HepG2 (cell line): ENCODE results near the gene MTOR. TPM values are rescaled to one million over a fixed set of nuclear protein-coding genes. Genes with fewer than 3 reads are reported as not detected.

Experiments used
- ATAC-seq: fragments of 200-7000 bp; cut with Tn5 transposase; 3 replicates; pipeline ENCODE4 v1.9.1; 2020; ENCODE audit warnings: mild to moderate bottlenecking, moderate library complexity
- BruUV-seq: library from RNA; stranded (reverse); fragments of 400-500 nt; replicated peaks from 2 replicates; lab custom pipeline; 2021; lab: Mats Ljungman, UMichigan
- CTCF ChIA-PET: fragments of 300-600 bp; formaldehyde crosslinking; extraction: SDS; loops from one replicate; lab custom pipeline; 2021; ENCODE audit warnings: low total read pairs, inconsistent platforms, low intra/inter-chr PET ratio; lab: Yijun Ruan, JAX
- POLR2A ChIA-PET: fragments of 350-600 bp; sonication (Branson Sonifier 250); formaldehyde crosslinking; loops from one replicate; lab custom pipeline; 2020; ENCODE audit warnings: antibody characterized with exemption, inconsistent platforms; lab: Yijun Ruan, JAX
- DNase-seq: peaks from one replicate; pipeline ENCODE4 v3.0.0-alpha.2; 2015; ENCODE audit warnings: low spot score
- FAIRE-seq: peaks from 3 replicates; lab custom pipeline; 2011; peaks lifted over from hg19 to GRCh38; lab: Jason Lieb, UNC
- H2AFZ ChIP-seq: one replicate; pipeline ENCODE4 v1.6.1; 2011; ENCODE audit warnings: low read length, inconsistent platforms
- H3K27ac ChIP-seq: fragments of 300-600 bp; 3 replicates; pipeline ENCODE4 v1.8.0; 2011; ENCODE audit warnings: mixed run types, mild to moderate bottlenecking, mixed read lengths, low read length, inconsistent platforms; ENCODE audit not compliant: insufficient read depth; ENCODE audit errors: extremely low read length
- H3K27me3 ChIP-seq, 2 experiments: fragments of 200-600 bp in 1 of 2; 2 replicates in 1 of 2; 3 replicates in 1 of 2; pipeline versions ENCODE4 v1.6.0 to v1.8.0; 2011; ENCODE audit warnings: low read length in 2 of 2, mild to moderate bottlenecking in 2 of 2, moderate library complexity in 2 of 2, inconsistent platforms in 1 of 2; ENCODE audit not compliant: insufficient read depth in 2 of 2, control insufficient read depth in 1 of 2
- H3K36me3 ChIP-seq, 2 experiments: fragments of 200-600 bp in 1 of 2; replicated peaks in 1 of 2; 2 replicates in 1 of 2; 3 replicates in 1 of 2; pipeline versions ENCODE4 v1.5.1 to v1.8.0; 2011; ENCODE audit warnings: low read length in 2 of 2, inconsistent platforms in 1 of 2; ENCODE audit not compliant: insufficient read depth in 2 of 2, control insufficient read depth in 1 of 2
- H3K4me1 ChIP-seq: 2 replicates; pipeline ENCODE4 v1.5.1; 2012; ENCODE audit warnings: low read length, inconsistent platforms; ENCODE audit not compliant: insufficient read depth
- H3K4me2 ChIP-seq: 2 replicates; pipeline ENCODE4 v1.6.0; 2011; ENCODE audit warnings: low read depth, low read length, inconsistent platforms
- H3K4me3 ChIP-seq, 3 experiments: fragments of 200-600 bp in 1 of 3; sonication (generic), shearing (Covaris generic) in 1 of 3; replicated peaks in 1 of 3; 2 replicates each; pipeline ENCODE4 v1.5.1; 2011 to 2016; ENCODE audit warnings: low read length in 3 of 3, inconsistent platforms in 2 of 3, low read depth in 2 of 3, mild to moderate bottlenecking in 2 of 3, control low read depth in 1 of 3, mixed read lengths in 1 of 3; ENCODE audit not compliant: insufficient read depth in 1 of 3
- H3K79me2 ChIP-seq: one replicate; pipeline ENCODE4 v1.6.1; 2011; ENCODE audit warnings: low read length, inconsistent platforms; ENCODE audit not compliant: insufficient read depth
- H3K9ac ChIP-seq: 2 replicates; pipeline ENCODE4 v1.6.0; 2011; ENCODE audit warnings: mild to moderate bottlenecking, low read depth, low read length, inconsistent platforms; ENCODE audit not compliant: insufficient read depth
- H3K9me3 ChIP-seq: 2 replicates; pipeline ENCODE4 v1.5.1; 2012; ENCODE audit warnings: mild to moderate bottlenecking, low read length
- H4K20me1 ChIP-seq: 2 replicates; pipeline ENCODE4 v1.6.0; 2011; ENCODE audit warnings: inconsistent platforms, mild to moderate bottlenecking, low read length, moderate library complexity; ENCODE audit not compliant: insufficient read depth
- ERF ChIP-seq: IDR thresholded peaks from 2 replicates; pipeline ENCODE4 v1.6.1; 2018; ENCODE audit warnings: missing biosample characterization, missing genetic modification reagents
- ESRRA ChIP-seq: sonication (generic); formaldehyde crosslinking; IDR thresholded peaks from 2 replicates; pipeline ENCODE4 v1.5.1; 2020; ENCODE audit warnings: mild to moderate bottlenecking, low read depth, missing genetic modification reagents
- HNRNPL ChIP-seq: fragments of 200-400 bp; formaldehyde crosslinking; IDR thresholded peaks from 2 replicates; pipeline ENCODE4 v1.6.1; 2017; ENCODE audit warnings: mild to moderate bottlenecking, low read depth, low read length
- LBX2 ChIP-seq: sonication (generic); formaldehyde crosslinking; IDR thresholded peaks from 2 replicates; pipeline ENCODE4 v1.5.0; 2020; ENCODE audit warnings: missing genetic modification reagents, mild to moderate bottlenecking, borderline replicate concordance
- NR2F2 ChIP-seq: IDR thresholded peaks from 2 replicates; pipeline ENCODE4 v1.6.1; 2012; ENCODE audit warnings: low read depth, inconsistent platforms, borderline replicate concordance
- NR3C1 ChIP-seq: sonication (generic); formaldehyde crosslinking; IDR thresholded peaks from 2 replicates; pipeline ENCODE4 v1.4.0; 2020; ENCODE audit warnings: missing genetic modification reagents
- TMF1 ChIP-seq: sonication (generic); formaldehyde crosslinking; IDR thresholded peaks from 2 replicates; pipeline ENCODE4 v1.8.1; 2022; ENCODE audit warnings: low read depth, missing genetic modification reagents
- U2AF1 ChIP-seq: fragments of 200-400 bp; formaldehyde crosslinking; optimal IDR thresholded peaks from 2 replicates; pipeline ENCODE3; 2017; ENCODE audit warnings: mild to moderate bottlenecking, low read depth, low read length
- ZBTB39 ChIP-seq: sonication (generic); formaldehyde crosslinking; IDR thresholded peaks from 2 replicates; pipeline ENCODE4 v1.5.0; 2020; ENCODE audit warnings: missing genetic modification reagents
- ZFP1 ChIP-seq: IDR thresholded peaks from 2 replicates; pipeline ENCODE4 v1.6.1; 2016
- ZMAT3 ChIP-seq: sonication (generic); formaldehyde crosslinking; conservative IDR thresholded peaks from 2 replicates; pipeline ENCODE4 v1.7.0; 2021; ENCODE audit warnings: missing genetic modification reagents
- ZNF260 ChIP-seq: sonication (generic); formaldehyde crosslinking; IDR thresholded peaks from 2 replicates; pipeline ENCODE4 v1.4.0; 2020; ENCODE audit warnings: missing genetic modification reagents, low read depth, mild to moderate bottlenecking, borderline replicate concordance
- ZSCAN9 ChIP-seq: IDR thresholded peaks from 2 replicates; pipeline ENCODE4 v1.6.1; 2016; ENCODE audit warnings: borderline replicate concordance
- WGBS: methylation state at CpG from one replicate; pipeline ENCODE4 v1.1.6; 2017; ENCODE audit warnings: low lambda C conversion rate; 5-methylcytosine and 5-hydroxymethylcytosine counted together
- in situ Hi-C: cut with HindIII; loops from 2 replicates; pipeline ENCODE4 v1.10.0; 2017; ENCODE audit warnings: low pct_unique_long_range_greater_than_20kb; ENCODE audit not compliant: extremely low pct_ligation_motif_present
- intact Hi-C: fragments of 100-400 bp; cut with micrococcal nuclease; formaldehyde crosslinking; loops from one replicate; pipeline ENCODE4 v1.10.0; 2022; ENCODE audit not compliant: unreplicated experiment
- polyA plus RNA-seq, 8 experiments: library from polyadenylated mRNA; depleted of rRNA in 3 of 8; stranded (reverse) in 7 of 8; unstranded in 1 of 8; fragments of >200 nt; fragmentation: Illumina TruSeq in 4 of 8; extraction: Trizol in 4 of 8; gene quantifications; 2 replicates each; pipeline versions ENCODE4 v1.2.1 to v1.2.3, GENCODE V29; 2011 to 2016; ENCODE audit warnings: low read depth in 4 of 8, missing spikeins in 1 of 8, mixed read lengths in 1 of 8; ENCODE audit not compliant: insufficient read depth in 1 of 8
- total RNA-seq, 5 experiments: library from RNA; depleted of rRNA; stranded (reverse); fragments of >200 nt; fragmentation: Illumina TruSeq; extraction: Trizol; gene quantifications; 2 replicates each; pipeline ENCODE4 v1.2.3, GENCODE V29; 2016; ENCODE audit warnings: low read depth in 1 of 5

The MTOR gene
- total and polyA plus RNA-seq, 2 of the 13 experiments (the other 11 are each of a cell fraction or from before 2014, with no cell fraction given): 24.6 to 34.6 TPM

GRCh38 chr1:11058595-11059154, 203.7 kb downstream of the MTOR start (continued):
- TF ChIP-seq TMF1 (CRISPR knock-in tag) (0 out of 2 replicates have a peak, but pooled peaks have one; percentile 32), NR3C1 (CRISPR knock-in tag) (0 out of 2 replicates have a peak, but pooled peaks have one; percentile 58), ZSCAN9 (CRISPR knock-in tag) (0 out of 2 replicates have a peak, but pooled peaks have one; percentile 26), ZFP1 (CRISPR knock-in tag) (no peak), ZMAT3 (no peak), HNRNPL (0 out of 2 replicates have a peak, but pooled peaks have one; percentile 20), ESRRA (CRISPR knock-in tag) (no peak), NR2F2 (no peak)

DNA sequence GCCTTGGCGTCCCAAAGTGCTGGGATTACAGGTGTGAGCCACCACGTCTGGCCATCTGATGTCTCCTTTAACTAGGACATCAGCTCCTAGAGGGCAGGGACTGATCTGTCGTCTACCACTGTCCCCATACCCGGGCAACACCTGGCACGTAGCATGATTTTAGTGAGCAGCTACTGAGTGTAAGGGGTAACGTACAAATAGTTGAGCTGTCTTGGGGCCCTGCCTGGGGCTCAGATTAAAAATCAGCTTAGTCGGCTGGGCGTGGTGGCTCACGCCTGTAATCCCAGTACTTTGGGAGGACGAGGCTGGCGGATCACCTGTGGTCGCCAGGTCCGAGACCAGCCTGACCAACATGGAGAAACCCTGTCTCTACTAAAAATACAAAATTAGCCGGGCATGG, 204.3 kb downstream of the MTOR start:
- Histone ChIP-seq H3K27ac (no peak overlapping the region), H3K9me3 (no peaks in the 10 kb centered on the region), H3K9ac (0 out of 2 replicates have a peak overlapping the region, but pooled peaks have one; percentile 2), H4K20me1 (peaks cover 3% of the 10 kb centered on the region; the same call in 1 of the 2 replicates), H3K4me3 (no peak overlapping the region), H2AFZ (no peak overlapping the region), H3K4me2 (peak overlapping the region; percentile 89; the same call in 1 of the 2 replicates), H3K4me1 (peaks cover 45% of the 10 kb centered on the region), H3K79me2 (peaks cover 16% of the 10 kb centered on the region), H3K36me3 (peaks cover 5 to 28% of the 10 kb centered on the region in 2 experiments; a peak in 4 of 5 replicates), H3K27me3 (no peaks in the 10 kb centered on the region; a peak in 1 of 5 replicates)
- POLR2A ChIA-PET: interaction anchor here (2.6 kb wide), 1 partner anchor 11 kb away, joined by 11 read pairs; the partner anchor contains the start of gene MASP2
- BruUV-seq: no TSS peak
- CTCF ChIA-PET: interaction anchor here (0.9 kb wide), 1 partner anchor 20 kb away, joined by 5 read pairs; no protein-coding TSS in a partner anchor
- no peak for ATAC-seq
- intact Hi-C loops: no loop called here
- FAIRE-seq: no peak
- TF ChIP-seq U2AF1 (no peak), ZNF260 (CRISPR knock-in tag) (no peak), ERF (CRISPR knock-in tag) (no peak), ZBTB39 (no peak), LBX2 (CRISPR knock-in tag) (no peak)
- DNase-seq: no peak
- in situ Hi-C loops: no loop called here
- 95% methylated on average over 13 of the region's 14 CpGs for WGBS
